ENCODE measurements around the gene RBM47. TPM values are rescaled to one million over a fixed set of nuclear protein-coding genes. Genes with fewer than 3 reads are reported as not detected.
"Not testable (repeated sequence)": the region's sequence is repeated elsewhere in the genome, so short reads cannot be mapped to it uniquely, and the experiment has no call there.

RBM47 gene
- total RNA-seq, 1 experiment from 2014 or later: 97.9 TPM

GRCh38 chr4:40632080-40632479, 2.4 kb upstream of the RBM47 start:
- DNase-seq: no peak
- no peak overlapping the region for H3K4me3 ChIP-seq (ENCODE audit: insufficient read depth, low read depth, low read length)
- H3K36me3 ChIP-seq (replicated peaks; ENCODE audit: control insufficient read depth, insufficient read depth, low read length): no peaks in the 10 kb centered on the region
- H3K27me3 ChIP-seq (ENCODE audit: control insufficient read depth, insufficient read depth, low read length): no peaks in the 10 kb centered on the region

DNA sequence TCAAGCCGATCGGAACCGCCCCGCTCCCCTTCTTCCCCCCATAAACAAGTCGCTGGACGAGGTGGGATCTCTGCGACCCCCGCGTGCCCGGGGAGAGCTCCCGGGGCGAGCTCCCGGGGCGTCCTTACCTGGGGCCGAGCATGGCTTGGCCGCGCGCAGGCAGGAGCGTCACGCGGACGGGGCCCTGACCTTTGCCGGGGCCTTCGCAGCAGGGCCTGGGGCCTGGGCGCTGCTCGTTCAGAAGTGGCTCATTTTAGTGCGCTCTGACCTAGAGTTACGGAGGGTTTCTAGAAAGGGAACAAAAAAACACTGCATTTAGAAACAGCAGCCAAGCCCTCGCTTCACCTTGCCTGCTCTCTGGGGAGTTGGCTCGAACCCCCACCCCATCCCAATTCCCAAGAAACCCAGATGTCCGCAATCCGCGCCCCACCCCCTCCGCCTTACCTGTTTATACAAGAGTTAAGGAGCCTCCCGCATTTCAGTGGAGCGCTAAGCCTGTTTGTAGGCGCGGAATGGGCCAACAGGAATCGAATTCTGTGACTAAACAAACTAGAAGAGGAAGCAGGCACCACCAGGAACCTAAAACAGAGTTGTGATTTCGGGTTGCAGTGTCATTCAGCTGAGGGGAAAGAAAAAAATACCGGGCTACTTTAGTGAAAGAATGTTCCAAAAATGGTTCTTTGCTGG, 814 bp upstream of the RBM47 start:
- Histone ChIP-seq H3K4me3 (ENCODE audit: insufficient read depth, low read depth, low read length) (peak overlapping the region; percentile 70), H3K36me3 (replicated peaks; ENCODE audit: control insufficient read depth, insufficient read depth, low read length) (no peaks in the 10 kb centered on the region), H3K27me3 (ENCODE audit: control insufficient read depth, insufficient read depth, low read length) (no peaks in the 10 kb centered on the region)
- DNase-seq: peak; percentile 79

DNA sequence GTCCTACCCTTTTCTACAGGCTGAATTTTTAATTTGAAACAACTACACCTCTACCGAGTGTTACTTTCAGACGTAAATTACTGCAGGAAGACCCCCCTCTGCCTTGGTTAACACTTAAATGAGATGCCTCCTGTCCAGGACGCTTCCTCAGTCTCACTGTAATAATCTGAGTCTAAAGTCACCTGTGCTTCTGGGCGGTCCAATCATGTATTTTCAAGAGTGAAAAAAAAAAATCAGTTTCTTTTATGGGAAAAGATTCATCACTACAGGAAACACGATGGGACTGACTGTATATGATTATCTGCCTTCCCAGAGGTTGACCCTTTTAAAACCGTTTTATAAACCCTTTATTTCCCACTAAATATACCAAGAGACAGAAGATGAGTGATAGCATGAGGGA, 776 bp downstream of the RBM47 start:
- Histone ChIP-seq H3K4me3 (ENCODE audit: insufficient read depth, low read depth, low read length) (peak overlapping the region; percentile 70), H3K27me3 (ENCODE audit: control insufficient read depth, insufficient read depth, low read length) (no peaks in the 10 kb centered on the region), H3K36me3 (replicated peaks; ENCODE audit: control insufficient read depth, insufficient read depth, low read length) (no peaks in the 10 kb centered on the region)
- no peak for DNase-seq

- H3K4me3 ChIP-seq (ENCODE audit: insufficient read depth, low read depth, low read length): peak overlapping the region; percentile 33
- DNase-seq; H3K36me3 ChIP-seq (replicated peaks; ENCODE audit: control insufficient read depth, insufficient read depth, low read length); H3K27me3 ChIP-seq (ENCODE audit: control insufficient read depth, insufficient read depth, low read length): not testable (repeated sequence)
Observed at GRCh38 chr4:40628407-40628806, 1.3 kb downstream of the RBM47 start.

- DNase-seq: no peak
- H3K36me3 ChIP-seq (replicated peaks; ENCODE audit: control insufficient read depth, insufficient read depth, low read length): no peaks in the 10 kb centered on the region
- H3K4me3 ChIP-seq (ENCODE audit: insufficient read depth, low read depth, low read length): peak overlapping the region; percentile 4; the same call in 1 of the 2 replicates
- no peaks in the 10 kb centered on the region for H3K27me3 ChIP-seq (ENCODE audit: control insufficient read depth, insufficient read depth, low read length)
Observed at GRCh38 chr4:40627540-40627939, 2.1 kb downstream of the RBM47 start.

GRCh38 chr4:40626183-40626990, 3.3 kb downstream of the RBM47 start:
- no peak overlapping the region for H3K4me3 ChIP-seq (ENCODE audit: insufficient read depth, low read depth, low read length)
- DNase-seq: no peak
- H3K27me3 ChIP-seq (ENCODE audit: control insufficient read depth, insufficient read depth, low read length): no peaks in the 10 kb centered on the region
- no peaks in the 10 kb centered on the region for H3K36me3 ChIP-seq (replicated peaks; ENCODE audit: control insufficient read depth, insufficient read depth, low read length)

DNA sequence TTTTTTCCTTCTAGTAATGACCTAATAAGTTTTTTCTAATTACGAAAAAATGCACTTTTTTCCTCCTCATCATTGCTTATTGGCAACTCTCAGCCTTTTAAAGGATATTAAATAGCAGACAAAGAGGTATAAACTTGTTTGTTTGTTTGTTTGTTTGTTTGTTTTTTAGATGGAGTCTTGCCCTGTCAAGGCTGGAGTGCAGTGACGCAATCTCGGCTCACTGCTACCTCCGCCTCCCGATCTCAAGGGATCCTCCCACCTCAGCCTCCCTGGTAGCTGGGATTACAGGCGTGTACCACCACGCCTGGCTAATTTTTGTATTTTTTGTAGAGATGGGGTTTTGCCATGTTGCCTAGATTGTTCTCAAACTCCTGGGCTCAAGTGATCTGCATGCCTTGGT, 6.0 kb downstream of the RBM47 start:
- Histone ChIP-seq H3K36me3 (replicated peaks; ENCODE audit: control insufficient read depth, insufficient read depth, low read length) (no peaks in the 10 kb centered on the region), H3K4me3 (ENCODE audit: insufficient read depth, low read depth, low read length) (no peak overlapping the region), H3K27me3 (ENCODE audit: control insufficient read depth, insufficient read depth, low read length) (no peaks in the 10 kb centered on the region)
- no peak for DNase-seq

DNA sequence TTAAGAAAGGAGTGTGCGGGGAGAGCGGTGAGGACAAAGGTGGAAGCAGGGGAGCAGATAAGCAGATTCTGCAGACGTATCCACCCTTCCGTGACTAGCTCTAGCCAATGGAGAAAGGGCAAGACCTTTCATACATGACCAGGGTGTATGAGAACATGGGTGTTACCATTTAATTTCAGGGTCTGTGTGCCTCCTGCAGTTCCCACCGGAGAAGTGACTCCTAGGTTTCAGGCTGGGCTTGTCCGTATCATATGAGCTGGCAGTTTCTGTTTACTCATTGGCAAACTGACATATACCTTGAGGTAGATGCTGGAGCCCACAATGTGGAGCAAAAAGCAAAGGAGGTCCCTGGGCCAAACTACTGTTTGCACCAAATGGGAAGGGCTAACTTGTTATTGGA, 6.8 kb downstream of the RBM47 start:
- H3K36me3 ChIP-seq (replicated peaks; ENCODE audit: control insufficient read depth, insufficient read depth, low read length): no peaks in the 10 kb centered on the region
- no peak overlapping the region for H3K4me3 ChIP-seq (ENCODE audit: insufficient read depth, low read depth, low read length)
- no peaks in the 10 kb centered on the region for H3K27me3 ChIP-seq (ENCODE audit: control insufficient read depth, insufficient read depth, low read length)
- DNase-seq: no peak

DNA sequence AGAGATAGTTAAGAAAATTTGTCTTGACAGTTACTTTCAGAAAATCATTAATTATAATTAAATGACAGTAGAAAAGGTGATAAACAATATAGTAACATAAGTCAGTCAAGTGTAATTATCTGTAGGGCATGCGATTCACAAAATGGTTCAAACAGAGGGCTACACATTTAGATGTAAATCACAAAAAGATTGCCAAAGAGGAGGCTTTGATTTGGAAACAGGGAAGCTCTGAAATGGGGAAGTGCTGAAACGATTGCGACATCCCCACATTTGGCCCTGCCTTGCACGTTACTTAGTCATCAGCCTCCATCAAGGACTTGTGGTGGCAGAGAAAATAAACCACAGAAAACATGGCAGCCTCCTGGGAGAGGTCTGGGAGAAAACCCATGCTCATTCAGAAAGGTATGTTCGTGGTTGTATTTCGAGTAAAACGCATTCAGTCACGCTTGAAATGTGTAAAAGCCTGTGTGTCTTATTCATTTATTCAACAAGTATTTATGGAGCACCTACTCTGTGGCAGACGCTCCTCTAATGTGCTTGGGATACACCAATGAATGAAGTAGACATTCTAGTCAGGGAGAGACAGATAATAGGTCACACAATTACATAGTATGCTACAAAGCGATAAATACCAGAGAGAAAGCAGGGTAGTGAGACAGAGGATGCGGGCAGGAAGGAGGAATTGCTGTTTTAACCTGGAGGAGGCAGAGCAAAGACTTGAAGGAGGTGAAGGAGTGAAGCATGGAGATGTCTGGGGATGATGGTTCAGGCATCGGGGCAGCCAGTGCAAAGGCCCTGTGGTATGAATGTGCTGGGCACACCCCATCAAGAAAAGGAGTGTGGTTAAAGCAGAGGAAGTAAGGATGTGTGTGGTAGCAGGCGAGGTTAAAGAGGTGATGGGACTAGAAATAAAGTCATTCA, 7.8 kb downstream of the RBM47 start:
- no peak for DNase-seq
- H3K27me3 ChIP-seq (ENCODE audit: control insufficient read depth, insufficient read depth, low read length): no peaks in the 10 kb centered on the region
- no peaks in the 10 kb centered on the region for H3K36me3 ChIP-seq (replicated peaks; ENCODE audit: control insufficient read depth, insufficient read depth, low read length)
- H3K4me3 ChIP-seq (ENCODE audit: insufficient read depth, low read depth, low read length): no peak overlapping the region

- no peak overlapping the region for H3K4me3 ChIP-seq (ENCODE audit: insufficient read depth, low read depth, low read length)
- no peak for DNase-seq
- H3K27me3 ChIP-seq (ENCODE audit: control insufficient read depth, insufficient read depth, low read length): no peaks in the 10 kb centered on the region
- H3K36me3 ChIP-seq (replicated peaks; ENCODE audit: control insufficient read depth, insufficient read depth, low read length): no peaks in the 10 kb centered on the region
Observed at GRCh38 chr4:40621229-40621591, 8.5 kb downstream of the RBM47 start.

- DNase-seq: no peak
- Histone ChIP-seq H3K27me3 (ENCODE audit: control insufficient read depth, insufficient read depth, low read length) (no peaks in the 10 kb centered on the region), H3K4me3 (ENCODE audit: insufficient read depth, low read depth, low read length) (no peak overlapping the region), H3K36me3 (replicated peaks; ENCODE audit: control insufficient read depth, insufficient read depth, low read length) (no peaks in the 10 kb centered on the region)
Observed at GRCh38 chr4:40619600-40619999, 10.1 kb downstream of the RBM47 start.

GRCh38 chr4:40617872-40618271, 11.8 kb downstream of the RBM47 start:
- no peaks in the 10 kb centered on the region for H3K27me3 ChIP-seq (ENCODE audit: control insufficient read depth, insufficient read depth, low read length)
- no peaks in the 10 kb centered on the region for H3K36me3 ChIP-seq (replicated peaks; ENCODE audit: control insufficient read depth, insufficient read depth, low read length)
- H3K4me3 ChIP-seq (ENCODE audit: insufficient read depth, low read depth, low read length): no peak overlapping the region
- no peak for DNase-seq

DNA sequence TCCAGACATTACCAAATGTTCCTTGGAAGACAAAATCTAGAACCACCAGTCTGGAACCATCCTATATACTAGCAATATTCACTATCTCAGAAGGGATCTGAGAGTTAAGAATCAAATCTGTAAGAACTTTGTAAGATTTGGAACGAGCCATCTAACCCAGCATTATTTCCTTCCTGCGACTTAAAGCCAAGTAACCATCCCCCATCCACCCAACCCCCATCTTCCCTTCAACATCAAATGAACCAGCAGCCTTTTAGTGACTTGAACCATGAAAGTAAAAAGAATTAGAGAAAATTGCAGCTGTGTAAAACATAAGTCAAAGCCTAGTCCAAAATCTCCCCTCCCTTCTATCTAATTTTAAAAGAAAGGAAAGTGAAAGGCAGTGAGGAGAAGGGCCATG, 15.6 kb downstream of the RBM47 start:
- Histone ChIP-seq H3K4me3 (ENCODE audit: insufficient read depth, low read depth, low read length) (no peak overlapping the region), H3K36me3 (replicated peaks; ENCODE audit: control insufficient read depth, insufficient read depth, low read length) (no peaks in the 10 kb centered on the region), H3K27me3 (ENCODE audit: control insufficient read depth, insufficient read depth, low read length) (no peaks in the 10 kb centered on the region)
- no peak for DNase-seq

- no peak for DNase-seq
- H3K27me3 ChIP-seq (ENCODE audit: control insufficient read depth, insufficient read depth, low read length): no peaks in the 10 kb centered on the region
- H3K36me3 ChIP-seq (replicated peaks; ENCODE audit: control insufficient read depth, insufficient read depth, low read length): no peaks in the 10 kb centered on the region
- no peak overlapping the region for H3K4me3 ChIP-seq (ENCODE audit: insufficient read depth, low read depth, low read length)
Observed at GRCh38 chr4:40613456-40613855, 16.2 kb downstream of the RBM47 start.
